Progenitor cell of endocrine pancreas (in vitro differentiated cells): ENCODE results near the gene CAPN11. TPM values are rescaled to one million over a fixed set of nuclear protein-coding genes. Genes with fewer than 3 reads are reported as not detected.
"Not testable (repeated sequence)": the region's sequence is repeated elsewhere in the genome, so short reads cannot be mapped to it uniquely, and the experiment has no call there.

Experiments
- DNase-seq: peaks from one replicate; pipeline ENCODE4 v3.0.0; 2021; ENCODE audit warnings: low spot score; ENCODE audit not compliant: unreplicated experiment
- H3K27ac Mint-ChIP-seq: 2 replicates; pipeline ENCODE4 v1.8.0; 2021; ENCODE audit warnings: mild to moderate bottlenecking, moderate library complexity, mixed read lengths
- H3K27me3 Mint-ChIP-seq: 2 replicates; pipeline ENCODE4 v1.8.0; 2021; ENCODE audit warnings: mixed read lengths
- H3K36me3 Mint-ChIP-seq: 2 replicates; pipeline ENCODE4 v1.8.0; 2022; ENCODE audit warnings: mixed read lengths; ENCODE audit not compliant: insufficient read depth
- H3K4me1 Mint-ChIP-seq: 2 replicates; pipeline ENCODE4 v1.8.0; 2021; ENCODE audit warnings: low read depth, mixed read lengths
- H3K4me3 Mint-ChIP-seq: 2 replicates; pipeline ENCODE4 v1.8.0; 2021; ENCODE audit warnings: low read depth, mild to moderate bottlenecking, moderate library complexity, mixed read lengths
- H3K9me3 Mint-ChIP-seq: 2 replicates; pipeline ENCODE4 v1.8.0; 2021; ENCODE audit warnings: low read depth, mixed read lengths
- CTCF ChIP-seq: fragments of 200-600 bp; sonication (generic); IDR thresholded peaks from one replicate; pipeline ENCODE4 v1.5.0; 2021; ENCODE audit warnings: antibody characterized with exemption, mild to moderate bottlenecking; ENCODE audit not compliant: unreplicated experiment
- total RNA-seq: library from RNA; stranded (reverse); gene quantifications from 2 replicates; pipeline ENCODE4 v1.2.1, GENCODE V29; 2021

CAPN11 gene
- total RNA-seq, 1 donor from 2014 or later: not detected

GRCh38 chr6:44230034-44230675 is 71.5 kb downstream of the CAPN11 start:
- Mint-ChIP-seq H3K4me1 (peaks cover 18% of the 10 kb centered on the region), H3K27me3 (no peaks in the 10 kb centered on the region), H3K36me3 (peaks cover 5% of the 10 kb centered on the region), H3K9me3 (no peaks in the 10 kb centered on the region), H3K4me3 (no peak overlapping the region), H3K27ac (no peak overlapping the region)
- no peak for TF ChIP-seq CTCF
- no peak for DNase-seq

GRCh38 chr6:44231426-44231825 is 72.8 kb downstream of the CAPN11 start:
- not testable (repeated sequence) for H3K27ac Mint-ChIP-seq, H3K4me3 Mint-ChIP-seq, H3K27me3 Mint-ChIP-seq, DNase-seq, H3K36me3 Mint-ChIP-seq, H3K9me3 Mint-ChIP-seq
- peaks cover 11% of the 10 kb centered on the region for H3K4me1 Mint-ChIP-seq

GRCh38 chr6:44232676-44233566 is 74.3 kb downstream of the CAPN11 start:
- TF ChIP-seq CTCF: no peak
- no peak for DNase-seq
- Mint-ChIP-seq H3K4me1 (peaks cover 10% of the 10 kb centered on the region), H3K9me3 (no peaks in the 10 kb centered on the region), H3K27ac (no peak overlapping the region), H3K4me3 (no peak overlapping the region), H3K36me3 (peaks cover 5% of the 10 kb centered on the region), H3K27me3 (no peaks in the 10 kb centered on the region)

- peaks cover 10% of the 10 kb centered on the region for H3K4me1 Mint-ChIP-seq
These were observed 75.0 kb downstream of the CAPN11 start for GRCh38 chr6:44233567-44234100.

More at GRCh38 chr6:44233567-44234100, 75.0 kb downstream of the CAPN11 start:
- no peaks in the 10 kb centered on the region for H3K9me3 Mint-ChIP-seq
- no peak for TF ChIP-seq CTCF
- H3K27me3 Mint-ChIP-seq: peaks cover 2% of the 10 kb centered on the region
- H3K4me3 Mint-ChIP-seq: no peak overlapping the region
- peaks cover 5% of the 10 kb centered on the region for H3K36me3 Mint-ChIP-seq
- peak overlapping the region; percentile 31 for H3K27ac Mint-ChIP-seq
- no peak for DNase-seq

Other genes starting within 250 kb of the CAPN11 start
- 49.9 and 51.1 TPM in 2 replicates for gene MRPL14, start 31.4 kb upstream of the CAPN11 start, total RNA-seq
- gene TMEM63B, start 31.3 kb upstream of the CAPN11 start, total RNA-seq: 69.1 and 72.3 TPM in 2 replicates
- not detected in 2 replicates for gene MYMX, start 58.1 kb downstream of the CAPN11 start, total RNA-seq
- gene SLC29A1, start 64.8 kb downstream of the CAPN11 start, total RNA-seq: 24.1 and 26.2 TPM in 2 replicates
- gene HSP90AB1, start 88.3 kb downstream of the CAPN11 start, total RNA-seq: 1,214 and 1,216 TPM in 2 replicates
- gene SLC35B2, start 98.7 kb downstream of the CAPN11 start, total RNA-seq: 45.9 and 50.3 TPM in 2 replicates
- 7.1 TPM in 2 replicates for gene NFKBIE, start 106.7 kb downstream of the CAPN11 start, total RNA-seq
- 3.5 and 4.7 TPM in 2 replicates for gene TMEM151B, start 111.6 kb downstream of the CAPN11 start, total RNA-seq
- 26.5 and 28.8 TPM in 2 replicates for gene AARS2, start 154.5 kb downstream of the CAPN11 start, total RNA-seq
- gene SPATS1, start 183.8 kb downstream of the CAPN11 start, total RNA-seq: not detected in 2 replicates
- 30.4 and 30.5 TPM in 2 replicates for gene CDC5L, start 228.9 kb downstream of the CAPN11 start, total RNA-seq